HG02759 (cell line): ENCODE results near the gene CD2.

Experiments
- ATAC-seq: cut with Tn5 transposase; IDR thresholded peaks from one replicate; pipeline ENCODE4 v1.9.1; 2021; ENCODE audit warnings: mild to moderate bottlenecking, moderate library complexity; ENCODE audit not compliant: unreplicated experiment

Gene CD2

DNA sequence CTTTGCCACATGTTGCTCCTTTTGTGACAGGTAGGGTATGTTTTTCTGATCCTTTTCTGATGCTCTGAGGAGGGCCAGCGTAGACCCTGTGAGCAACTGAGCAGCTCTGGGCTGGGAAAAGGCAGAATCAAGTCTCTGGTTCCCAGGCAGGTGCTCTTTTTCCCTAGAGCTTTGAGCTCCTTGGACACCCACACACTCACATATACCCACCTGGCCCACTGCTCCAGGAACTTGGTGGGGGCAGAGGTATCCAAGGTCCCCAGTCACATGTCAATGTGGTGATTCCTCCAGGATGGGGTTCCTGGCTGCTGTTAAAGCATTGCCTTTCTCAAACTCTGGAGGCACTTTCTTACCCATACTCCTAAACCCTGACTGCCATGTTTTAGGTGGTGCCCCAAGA is 5.4 kb downstream of the CD2 start:
- no peak for ATAC-seq

DNA sequence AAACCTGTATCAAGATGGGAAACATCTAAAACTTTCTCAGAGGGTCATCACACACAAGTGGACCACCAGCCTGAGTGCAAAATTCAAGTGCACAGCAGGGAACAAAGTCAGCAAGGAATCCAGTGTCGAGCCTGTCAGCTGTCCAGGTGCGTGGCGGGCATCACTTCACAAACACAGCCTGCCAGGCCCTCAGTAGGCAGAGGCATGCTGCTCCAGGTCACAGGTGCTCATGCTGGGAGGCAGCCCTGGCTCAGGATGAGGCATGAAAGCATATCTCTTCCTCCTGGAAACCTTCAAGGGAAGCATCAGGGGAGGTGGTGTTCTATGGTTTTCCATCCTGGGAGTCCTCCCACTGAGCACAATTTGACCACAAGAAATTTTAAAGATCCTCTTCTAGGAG is 6.3 kb downstream of the CD2 start:
- no peak for ATAC-seq

DNA sequence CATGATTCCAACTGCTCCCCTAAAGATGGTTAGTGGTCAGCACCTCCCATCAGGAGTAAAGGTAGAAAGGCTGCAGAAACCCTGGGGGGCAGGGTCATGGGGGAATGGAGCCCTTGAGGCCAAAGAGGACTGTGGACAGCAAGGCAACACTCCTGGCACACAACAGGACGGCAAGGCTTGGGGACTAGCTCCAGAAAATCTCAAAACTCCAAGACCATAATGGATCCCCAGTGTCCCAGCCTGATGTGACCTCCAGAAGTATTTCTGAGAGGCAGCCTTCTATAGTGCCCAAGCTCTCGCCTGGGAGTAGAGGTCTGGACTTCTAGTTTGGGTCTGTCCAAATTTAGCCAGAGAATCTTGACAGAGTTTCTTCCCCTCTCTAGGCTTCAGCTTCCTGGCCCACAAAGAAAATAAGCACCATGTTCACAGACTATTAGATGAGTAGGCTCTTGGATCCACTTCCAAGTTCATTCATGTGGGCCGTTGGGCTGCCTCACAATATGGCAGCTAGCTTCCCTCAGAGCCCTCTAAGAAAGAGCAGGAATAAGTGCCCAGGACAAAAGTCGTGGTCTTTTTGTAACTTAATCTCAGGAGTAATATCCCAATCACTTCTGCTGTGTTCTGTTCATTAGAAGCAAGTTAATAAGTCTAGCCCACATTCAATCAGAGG is 6.9 kb downstream of the CD2 start:
- ATAC-seq, result no peak

DNA sequence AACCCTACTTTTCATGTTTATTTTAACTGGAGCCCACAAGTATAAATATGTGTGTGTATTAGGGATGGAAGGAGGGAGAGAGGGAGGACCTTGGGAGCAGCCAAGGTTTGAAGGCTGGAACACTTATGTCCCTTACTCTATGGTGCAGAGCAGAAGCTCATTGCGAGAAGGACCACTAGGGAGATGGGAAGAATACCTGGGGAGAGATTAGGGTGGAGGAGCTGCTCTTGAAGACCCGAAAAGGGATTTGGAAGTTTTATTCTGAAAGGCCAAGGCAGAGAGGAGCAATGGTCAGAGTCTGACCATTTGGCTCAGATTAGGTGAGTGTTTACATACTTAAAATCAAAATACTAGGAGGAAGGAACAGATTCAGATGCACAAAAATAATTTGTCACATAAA is 8.1 kb downstream of the CD2 start:
- ATAC-seq, result no peak

DNA sequence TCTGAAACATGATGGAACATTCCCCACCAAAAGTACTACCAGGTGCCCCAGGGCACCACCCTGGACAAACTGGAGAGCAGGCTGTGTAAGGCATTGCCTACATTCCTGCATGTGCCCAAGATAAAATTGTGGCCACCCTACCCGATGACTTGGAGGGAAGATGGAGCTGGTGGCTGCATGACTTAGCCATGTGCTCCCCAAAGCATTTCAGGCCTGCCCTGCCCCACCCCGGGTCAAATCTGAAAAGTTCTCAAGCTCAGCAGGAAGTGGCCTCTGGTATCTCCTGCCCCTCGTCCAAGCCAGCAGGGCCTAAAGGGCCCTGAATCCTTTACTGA is 8.5 kb downstream of the CD2 start:
- no peak for ATAC-seq

DNA sequence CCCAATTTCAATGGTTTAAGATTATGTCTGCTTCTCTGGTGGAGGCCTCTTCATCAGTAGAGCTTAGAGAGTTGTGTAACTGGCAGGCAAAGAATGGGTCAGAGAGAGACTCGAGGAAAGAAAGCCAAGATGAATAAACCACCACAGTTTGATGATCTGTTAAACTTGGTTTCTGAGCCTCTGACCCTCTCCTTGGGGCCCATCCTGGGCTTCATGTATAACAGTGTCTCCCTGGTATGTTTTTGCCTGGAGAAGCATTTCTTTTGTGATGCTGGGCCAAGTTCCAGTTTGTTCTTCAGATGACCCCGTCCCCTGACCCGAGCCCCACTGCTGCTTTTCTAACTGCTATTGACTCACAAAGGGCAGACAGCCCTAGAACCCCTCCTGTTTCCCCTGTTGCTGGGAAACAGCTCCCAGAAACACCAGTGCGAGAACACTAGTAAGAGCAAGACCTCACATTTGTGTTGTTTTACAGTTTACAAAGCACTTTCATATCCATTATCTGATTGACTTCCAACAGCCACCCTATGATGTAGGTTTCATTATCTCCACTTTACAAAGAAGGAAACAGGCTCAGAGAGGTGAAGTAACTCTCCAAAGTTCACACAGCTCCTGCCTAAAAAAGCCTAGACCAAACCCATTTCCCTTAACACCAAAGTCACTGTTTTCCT is 9.0 kb downstream of the CD2 start:
- ATAC-seq, result no peak

DNA sequence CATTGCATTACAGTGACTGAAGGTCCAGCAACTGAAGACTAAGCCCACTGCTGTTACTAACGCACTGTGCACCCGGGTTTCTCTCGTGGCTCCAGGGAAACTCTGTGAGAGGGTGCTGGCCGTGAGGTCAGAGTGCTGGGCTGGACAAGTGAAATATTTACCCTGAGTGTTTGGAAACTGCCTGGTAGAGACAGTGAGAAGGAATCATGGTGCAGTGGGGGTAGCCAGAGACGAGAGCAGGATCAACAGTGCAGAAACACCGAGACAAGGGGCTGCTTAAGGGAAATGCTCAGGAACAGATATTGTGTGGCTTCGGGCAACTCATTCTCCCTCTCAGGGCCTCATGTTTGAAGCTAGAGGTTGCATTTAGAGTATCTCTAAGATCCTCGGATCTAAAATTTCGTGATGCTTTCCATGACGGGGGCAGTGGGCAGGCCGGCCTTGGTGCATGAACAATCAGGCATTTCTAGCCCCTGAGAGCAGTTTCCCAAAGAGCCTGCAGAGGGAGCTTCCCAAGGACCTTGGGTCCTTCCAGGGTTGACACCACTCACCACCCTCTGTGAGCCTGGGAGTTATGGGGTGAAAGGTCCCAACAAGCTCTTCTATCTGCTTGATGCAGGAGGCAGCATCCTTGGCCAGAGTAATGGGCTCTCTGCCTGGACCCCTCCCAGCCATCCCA is 9.7 kb downstream of the CD2 start:
- ATAC-seq, result no peak

DNA sequence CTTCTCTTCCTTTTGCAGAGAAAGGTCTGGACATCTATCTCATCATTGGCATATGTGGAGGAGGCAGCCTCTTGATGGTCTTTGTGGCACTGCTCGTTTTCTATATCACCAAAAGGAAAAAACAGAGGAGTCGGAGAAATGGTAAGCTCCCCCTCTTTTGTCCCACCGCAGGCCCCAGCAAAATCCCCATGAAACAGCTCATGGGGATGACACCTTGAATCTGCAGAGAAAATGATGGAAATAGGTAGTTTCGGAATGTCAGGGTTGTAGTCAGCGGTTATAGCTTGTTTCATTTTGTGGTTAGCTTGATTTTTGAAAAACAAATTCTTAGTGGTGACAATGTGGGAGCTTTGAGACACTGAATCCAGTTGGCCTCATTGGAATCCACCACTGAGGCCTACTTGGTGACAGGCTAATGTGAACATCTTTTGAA is 10.3 kb downstream of the CD2 start:
- no peak for ATAC-seq

DNA sequence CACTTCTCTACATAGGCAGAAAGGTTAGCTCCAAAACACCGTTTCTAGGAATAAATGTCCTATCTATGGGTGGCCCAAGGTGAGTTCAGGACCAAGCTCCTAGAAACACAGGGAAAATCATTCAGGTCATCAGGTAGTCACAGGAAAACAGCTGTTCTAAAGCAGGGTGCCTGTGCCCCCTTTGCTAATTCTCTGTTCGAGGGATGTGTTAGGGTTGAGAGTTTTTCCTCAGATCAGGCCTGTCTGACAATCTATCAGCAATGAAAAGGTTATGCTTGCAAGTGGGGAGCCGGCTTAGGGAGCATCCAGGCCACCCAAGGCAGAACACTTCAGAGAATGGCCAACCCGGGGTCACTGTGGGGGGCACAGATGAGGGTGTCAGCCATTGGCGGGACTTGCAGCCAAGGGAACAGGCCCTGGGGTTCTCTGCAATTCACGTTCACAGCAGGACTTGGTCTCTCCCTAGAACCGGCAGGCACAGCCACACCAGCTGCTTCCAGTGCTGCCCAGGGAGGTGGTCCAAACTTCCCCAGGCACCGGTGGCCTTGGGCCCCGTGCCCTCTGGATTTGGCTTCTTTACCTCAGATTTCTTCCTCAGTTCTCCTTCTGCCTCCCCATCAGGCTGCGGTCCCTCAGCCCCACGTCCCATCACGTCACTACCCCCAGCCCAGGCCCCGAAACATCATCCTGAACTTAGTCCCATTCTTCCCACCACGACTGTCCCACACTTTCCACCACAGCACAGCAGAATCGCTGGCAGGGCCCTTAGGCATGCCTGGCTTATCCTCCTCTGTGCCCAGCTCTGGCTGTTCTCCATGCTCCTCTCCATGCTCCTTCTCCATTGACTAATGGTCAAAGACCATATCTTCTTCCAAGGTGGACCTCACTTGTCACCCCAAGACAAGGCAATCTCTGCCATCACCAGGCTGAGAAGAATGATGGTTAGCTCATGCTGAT is 11.0 kb downstream of the CD2 start:
- no peak for ATAC-seq

DNA sequence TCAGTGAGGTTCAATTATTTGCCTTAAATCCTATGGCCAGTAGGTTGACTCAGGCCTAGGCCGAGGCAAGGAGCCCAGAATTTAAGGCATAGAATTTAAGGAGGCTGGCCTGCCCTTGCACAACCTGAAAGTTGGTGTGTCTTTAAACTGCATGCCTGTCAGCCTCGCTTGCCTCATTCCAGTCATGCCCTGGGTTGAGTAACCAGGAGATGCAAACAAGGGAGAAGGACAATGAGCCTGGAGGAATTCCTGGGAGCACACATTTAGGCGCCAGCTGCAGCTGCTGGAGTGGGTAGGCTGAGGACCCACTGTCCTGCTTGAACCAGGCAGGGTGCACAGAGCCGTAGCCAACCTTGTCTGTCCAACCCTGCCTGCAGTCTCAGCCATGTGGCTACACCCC is 11.7 kb downstream of the CD2 start:
- ATAC-seq, result no peak

DNA sequence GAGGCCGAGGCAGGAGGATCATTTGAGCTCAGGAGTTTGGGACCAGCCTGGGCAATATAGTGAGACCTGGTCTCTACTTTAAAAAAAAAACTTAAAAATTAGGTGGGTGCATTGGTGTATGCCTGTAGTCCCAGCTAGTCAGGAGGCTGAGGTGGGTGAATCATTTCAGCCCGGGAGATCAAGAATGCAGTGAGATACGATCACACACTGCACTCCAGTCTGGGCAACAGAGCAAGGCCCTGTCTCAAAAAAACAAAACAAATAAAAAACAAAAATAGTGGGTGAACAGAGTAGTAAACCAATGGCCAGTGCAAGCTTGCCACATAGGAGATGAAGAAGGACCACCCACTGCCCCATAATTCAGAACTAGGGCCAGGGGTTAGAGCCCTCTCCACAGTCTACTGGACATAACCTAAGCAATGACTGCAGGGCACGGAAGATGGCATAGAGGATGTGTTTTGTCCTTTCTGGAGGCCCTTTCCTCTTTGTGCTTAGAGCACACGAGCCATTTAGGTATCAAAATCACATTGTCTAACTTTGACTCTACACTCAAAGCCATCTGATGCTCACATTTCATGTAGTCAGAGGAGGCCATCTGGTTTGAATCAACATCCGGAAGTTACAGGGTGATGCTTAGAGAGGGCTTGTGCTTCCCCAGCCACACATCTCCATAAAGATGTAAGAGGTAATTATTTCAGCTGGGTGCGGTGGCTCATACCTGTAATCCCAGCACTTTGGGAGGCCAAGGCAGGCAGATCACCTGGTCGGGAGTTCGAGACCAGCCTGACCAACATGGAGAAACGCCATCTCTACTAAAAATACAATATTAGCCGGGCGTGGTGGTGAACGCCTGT is 12.6 kb downstream of the CD2 start:
- no peak for ATAC-seq

DNA sequence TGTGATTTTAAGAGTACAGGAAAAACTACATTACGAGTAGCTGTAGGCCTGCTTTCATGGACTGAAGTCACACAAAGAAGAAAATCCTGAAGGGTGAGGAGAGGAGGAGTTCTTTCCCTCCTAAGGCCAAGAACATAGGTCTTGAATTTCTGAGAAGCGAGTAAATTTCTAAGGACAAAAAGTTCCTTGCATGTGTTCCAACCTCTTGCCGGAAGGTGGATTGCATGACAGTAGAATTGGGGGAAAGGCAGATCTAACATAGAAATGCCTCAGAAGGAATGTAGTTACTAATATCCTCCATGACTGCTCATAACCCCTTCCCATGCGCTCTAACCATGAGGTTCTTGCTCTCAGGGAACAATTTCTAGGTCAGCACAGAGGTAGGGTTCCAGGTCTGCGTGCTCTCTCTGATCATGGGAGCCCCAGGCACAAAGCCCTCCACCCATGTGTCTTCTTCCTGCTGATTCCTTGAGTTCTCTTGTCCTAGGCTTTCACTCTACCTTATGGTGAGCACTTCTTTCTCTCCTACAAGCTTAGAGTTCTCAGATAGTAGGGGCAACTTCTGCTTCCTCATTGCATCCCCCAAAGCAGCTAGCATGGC is 13.7 kb downstream of the CD2 start:
- ATAC-seq, result no peak

DNA sequence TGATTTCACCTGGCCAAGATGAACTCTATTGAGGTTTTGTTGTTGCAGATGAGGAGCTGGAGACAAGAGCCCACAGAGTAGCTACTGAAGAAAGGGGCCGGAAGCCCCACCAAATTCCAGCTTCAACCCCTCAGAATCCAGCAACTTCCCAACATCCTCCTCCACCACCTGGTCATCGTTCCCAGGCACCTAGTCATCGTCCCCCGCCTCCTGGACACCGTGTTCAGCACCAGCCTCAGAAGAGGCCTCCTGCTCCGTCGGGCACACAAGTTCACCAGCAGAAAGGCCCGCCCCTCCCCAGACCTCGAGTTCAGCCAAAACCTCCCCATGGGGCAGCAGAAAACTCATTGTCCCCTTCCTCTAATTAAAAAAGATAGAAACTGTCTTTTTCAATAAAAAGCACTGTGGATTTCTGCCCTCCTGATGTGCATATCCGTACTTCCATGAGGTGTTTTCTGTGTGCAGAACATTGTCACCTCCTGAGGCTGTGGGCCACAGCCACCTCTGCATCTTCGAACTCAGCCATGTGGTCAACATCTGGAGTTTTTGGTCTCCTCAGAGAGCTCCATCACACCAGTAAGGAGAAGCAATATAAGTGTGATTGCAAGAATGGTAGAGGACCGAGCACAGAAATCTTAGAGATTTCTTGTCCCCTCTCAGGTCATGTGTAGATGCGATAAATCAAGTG is 14.3 kb downstream of the CD2 start:
- no peak for ATAC-seq

DNA sequence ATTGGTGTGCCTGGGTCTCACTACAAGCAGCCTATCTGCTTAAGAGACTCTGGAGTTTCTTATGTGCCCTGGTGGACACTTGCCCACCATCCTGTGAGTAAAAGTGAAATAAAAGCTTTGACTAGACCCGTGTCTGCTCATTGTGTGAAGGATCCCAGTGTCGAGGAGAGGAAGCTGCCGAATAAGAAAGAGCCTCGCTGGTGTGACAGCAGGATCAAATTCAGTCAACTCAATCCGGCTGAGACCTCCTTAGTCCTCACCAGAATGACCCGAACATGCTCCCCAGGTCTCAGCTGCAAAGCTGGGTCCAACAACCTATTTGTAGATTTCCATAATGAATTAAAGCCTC is 14.8 kb downstream of the CD2 start:
- ATAC-seq, result peak; percentile 40

DNA sequence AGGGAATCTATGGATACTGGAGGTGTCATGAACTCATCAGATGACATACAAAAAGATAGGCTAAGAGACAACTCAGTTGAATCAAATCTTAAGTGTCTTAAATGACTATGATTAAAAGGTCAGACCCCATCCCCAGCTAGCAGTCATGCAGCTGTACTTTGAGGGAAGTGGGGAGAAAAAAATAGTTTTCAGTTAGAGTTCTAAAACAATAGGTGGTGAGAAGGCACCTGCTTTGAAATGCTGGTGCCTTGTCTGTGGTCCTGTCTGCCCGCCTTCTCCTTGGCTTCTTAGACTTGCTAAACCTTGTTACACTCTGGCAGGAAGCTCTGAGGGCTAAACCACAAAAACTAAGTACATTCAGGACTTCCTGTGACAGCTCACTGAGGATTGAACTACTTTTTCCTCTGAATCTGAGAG is 15.3 kb downstream of the CD2 start:
- peak; percentile 81 for ATAC-seq

DNA sequence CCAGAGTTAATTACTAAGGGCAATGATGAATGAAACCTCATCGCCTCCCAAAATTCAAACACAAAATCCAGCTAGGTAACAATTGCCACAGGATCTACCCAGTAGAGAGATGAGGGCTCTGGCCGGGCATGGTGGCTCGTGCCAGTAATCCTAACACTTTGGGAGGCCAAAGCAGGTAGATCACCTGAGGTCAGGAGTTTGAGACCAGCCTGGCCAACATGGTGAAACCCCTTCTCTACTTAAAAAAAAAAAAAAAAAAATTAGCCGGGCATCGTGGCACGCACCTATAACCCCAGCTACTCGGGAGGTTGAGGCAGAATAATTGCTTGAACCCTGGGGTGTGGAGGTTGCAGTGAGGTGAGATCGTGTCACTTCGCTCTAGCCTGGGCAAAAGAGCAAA is 15.8 kb downstream of the CD2 start:
- ATAC-seq, result no peak

DNA sequence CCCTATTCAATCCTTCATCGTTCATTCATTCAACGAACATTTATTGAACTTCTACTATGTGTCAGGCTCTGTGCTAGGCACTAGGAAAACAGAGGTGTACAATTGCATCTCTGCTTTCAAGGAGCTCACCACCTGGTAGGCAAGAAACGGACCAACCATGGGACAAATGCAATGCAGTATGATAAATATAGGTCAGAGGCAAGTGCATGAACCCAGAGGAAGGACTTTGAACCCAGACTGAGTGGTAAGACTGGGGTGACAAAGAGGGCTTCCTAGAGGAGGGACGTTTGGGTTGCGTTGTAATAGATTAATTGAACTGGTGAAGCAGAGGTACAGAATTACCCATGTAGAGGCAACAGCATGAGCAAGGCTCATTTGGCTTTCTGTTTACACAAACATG is 16.4 kb downstream of the CD2 start:
- no peak for ATAC-seq

DNA sequence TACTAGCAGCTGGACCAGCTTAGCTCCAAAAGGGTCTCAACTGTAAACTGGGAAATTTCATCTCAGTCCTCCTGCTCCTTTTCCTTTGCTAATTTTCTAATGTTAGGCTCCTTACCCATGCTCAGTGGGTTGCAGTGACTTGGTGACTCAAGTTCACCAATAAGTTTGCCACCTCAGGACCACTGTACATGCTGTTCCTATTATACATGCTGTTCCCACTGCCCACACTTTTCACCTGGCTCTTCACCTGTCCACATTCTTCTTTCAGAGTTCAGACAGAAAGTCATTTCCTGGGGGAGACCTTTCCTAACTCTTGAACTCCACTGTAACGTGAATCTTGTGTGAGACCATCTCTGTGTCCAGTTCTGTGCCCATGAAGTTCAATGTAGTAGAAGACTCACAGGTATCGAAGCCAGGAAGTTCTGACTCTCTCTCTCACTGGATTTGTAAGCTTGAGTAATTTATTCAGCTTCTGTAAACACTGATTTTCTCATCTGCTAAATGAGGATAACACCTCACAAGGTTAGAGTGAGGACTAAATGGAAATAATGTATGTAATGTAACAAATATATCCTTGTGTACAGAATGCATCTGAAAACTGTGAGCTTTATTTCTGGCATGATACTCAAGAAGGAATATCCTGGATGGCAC is 17.9 kb downstream of the CD2 start:
- ATAC-seq, result no peak

DNA sequence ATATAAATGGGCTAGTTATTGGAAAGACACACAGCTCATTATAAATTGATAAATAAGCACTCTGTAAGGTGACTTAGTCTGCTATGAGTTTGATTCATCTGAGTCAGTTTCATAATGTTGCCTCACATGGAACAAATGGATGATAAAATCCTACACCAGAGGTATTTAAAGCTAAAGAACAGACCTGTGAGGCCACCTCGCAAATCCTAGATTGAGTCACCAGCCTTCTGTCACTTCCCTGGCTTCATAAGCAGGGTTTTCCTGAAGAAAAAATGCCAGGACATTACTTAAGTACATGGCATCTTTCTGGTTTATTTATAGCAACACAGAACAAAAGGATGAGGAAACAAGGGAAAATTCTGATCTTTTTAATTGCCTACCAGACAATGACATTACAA is 18.4 kb downstream of the CD2 start:
- no peak for ATAC-seq
